Superior temporal gyrus (tissue), 1 donor: ENCODE measurements around the gene LTBP1.

Experiments used
- DNase-seq: peaks from one replicate; pipeline ENCODE4 v3.0.0-alpha.2; 2016; ENCODE audit errors: extremely low spot score

The LTBP1 gene

DNA sequence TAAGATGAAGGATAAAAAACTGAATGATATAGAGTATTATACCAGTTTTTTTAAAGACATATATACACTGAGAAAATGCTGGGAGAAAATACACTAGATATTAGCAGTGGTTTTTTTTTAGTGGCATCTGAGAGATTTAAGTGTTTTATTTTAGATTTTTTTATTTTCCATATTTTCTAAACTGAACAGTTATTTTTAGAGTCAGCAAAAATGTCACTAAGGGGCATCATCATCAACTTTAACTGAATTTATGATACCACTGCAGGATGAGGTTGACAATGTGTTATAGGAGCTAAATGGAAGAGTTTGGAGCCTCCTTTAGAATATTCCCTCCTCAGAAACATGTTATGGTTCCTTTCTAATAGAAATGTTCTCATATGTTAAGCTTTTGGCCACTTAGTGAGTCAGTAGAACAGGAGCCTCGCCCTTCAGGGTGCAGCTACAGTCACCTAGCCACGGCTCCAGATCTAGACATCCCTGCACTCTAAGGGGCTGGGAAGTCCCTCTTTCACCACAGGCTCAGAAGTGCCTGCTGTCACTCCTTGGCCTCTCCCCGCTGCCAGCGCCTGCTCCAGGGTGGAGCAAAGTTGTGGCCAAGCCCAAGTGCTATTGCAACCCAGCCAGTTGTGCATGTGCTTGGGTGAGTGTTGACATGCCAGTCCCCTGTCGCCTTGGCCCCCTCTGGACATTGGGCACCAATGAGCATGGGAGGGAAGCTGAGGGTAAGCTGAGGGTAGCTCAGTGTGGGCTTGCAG is 319.0 kb downstream of the LTBP1 start:
- no peak for DNase-seq

DNA sequence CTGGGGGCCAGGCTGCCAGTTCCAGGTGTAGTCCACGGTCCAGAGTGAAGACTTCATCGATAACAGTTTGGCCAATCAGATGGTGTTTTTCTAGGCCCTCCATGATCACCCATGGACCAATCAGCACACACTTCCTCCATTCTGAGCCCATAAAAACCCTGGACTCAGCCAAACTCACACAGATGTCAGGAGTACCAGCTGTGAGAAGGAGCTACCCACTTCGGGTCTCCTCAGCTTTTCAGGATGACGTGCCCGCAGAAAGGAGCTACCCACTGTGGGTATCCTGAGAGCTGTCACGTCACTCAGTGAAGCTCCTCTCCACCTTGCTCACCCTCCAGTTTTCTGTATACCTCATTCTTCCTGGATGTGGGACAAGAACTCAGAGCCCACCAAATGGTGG is 319.7 kb downstream of the LTBP1 start:
- DNase-seq, result no peak

GRCh38 chr2:33267043-33267442 is 320.3 kb downstream of the LTBP1 start:
- no peak for DNase-seq

- DNase-seq, result no peak
Observed at GRCh38 chr2:33267756-33268155, 321.0 kb downstream of the LTBP1 start.

GRCh38 chr2:33268246-33268831 is 321.6 kb downstream of the LTBP1 start:
- DNase-seq, result no peak

GRCh38 chr2:33272001-33272400 is 325.2 kb downstream of the LTBP1 start:
- no peak for DNase-seq

DNA sequence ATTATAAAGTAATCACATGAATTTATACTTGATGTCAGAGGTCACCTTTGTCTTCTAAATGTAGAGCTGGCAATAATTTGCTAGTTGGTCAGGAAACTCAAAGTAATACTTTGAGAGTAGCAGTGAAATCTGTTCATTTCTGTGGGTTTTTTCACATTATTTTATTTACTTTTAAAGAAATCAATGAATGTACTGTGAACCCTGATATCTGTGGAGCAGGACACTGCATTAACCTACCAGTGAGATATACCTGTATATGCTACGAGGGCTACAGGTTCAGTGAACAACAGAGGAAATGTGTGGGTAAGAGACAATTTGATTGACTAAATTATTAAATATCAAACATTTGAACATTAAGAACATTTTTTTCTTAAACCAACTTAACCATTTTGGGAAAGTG is 326.7 kb downstream of the LTBP1 start:
- no peak for DNase-seq

DNA sequence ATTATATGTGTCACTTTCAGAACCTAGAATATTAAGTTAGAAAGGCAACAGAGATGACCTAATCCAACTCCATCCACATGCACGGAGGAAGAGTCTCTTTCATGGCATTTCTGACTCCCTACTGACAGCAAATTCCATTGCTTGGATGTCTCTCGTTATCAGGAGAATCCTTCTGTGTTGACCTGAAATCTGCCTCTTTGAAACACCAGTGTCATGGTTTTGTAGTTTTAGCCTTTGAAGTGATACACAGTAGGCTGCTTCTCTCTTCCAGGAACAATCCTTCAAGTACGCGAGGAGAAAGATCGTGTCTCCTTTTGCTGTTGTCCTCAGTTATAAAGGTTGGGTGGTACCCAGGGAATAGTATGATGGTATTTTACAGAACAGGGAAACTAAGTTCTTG is 327.8 kb downstream of the LTBP1 start:
- DNase-seq, result no peak

DNA sequence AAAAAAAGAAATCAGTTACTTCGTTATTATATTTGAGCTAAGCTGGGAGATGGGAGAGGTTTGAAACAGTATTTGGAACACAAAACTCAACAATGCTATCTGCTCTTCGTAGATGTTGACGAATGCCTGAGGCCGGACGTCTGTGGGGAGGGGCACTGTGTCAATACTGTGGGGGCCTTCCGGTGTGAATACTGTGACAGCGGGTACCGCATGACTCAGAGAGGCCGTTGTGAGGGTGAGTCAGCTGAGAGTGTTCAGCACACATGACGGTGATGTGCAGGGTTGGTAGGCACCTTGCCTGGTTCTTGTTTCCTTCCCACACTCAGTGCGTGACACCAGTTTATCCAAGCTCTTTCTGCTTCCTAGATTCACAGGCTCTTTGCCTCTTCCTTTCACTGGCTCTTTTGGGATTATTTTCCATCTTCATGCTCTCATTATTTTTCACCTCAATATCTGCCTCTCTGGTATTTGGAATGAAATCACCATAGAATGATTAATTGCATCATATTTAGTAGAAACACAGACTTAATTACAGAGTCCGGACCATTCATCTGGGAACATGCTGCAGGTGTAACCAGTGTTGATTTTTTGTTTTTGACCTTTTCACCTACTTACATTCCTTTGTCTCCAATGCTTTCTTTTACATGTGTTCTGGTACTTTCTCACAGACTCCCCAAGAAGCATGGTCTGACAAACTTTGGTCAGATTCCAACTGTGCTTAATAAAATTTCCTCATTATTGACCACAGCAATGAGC is 329.1 kb downstream of the LTBP1 start:
- DNase-seq, result no peak

DNA sequence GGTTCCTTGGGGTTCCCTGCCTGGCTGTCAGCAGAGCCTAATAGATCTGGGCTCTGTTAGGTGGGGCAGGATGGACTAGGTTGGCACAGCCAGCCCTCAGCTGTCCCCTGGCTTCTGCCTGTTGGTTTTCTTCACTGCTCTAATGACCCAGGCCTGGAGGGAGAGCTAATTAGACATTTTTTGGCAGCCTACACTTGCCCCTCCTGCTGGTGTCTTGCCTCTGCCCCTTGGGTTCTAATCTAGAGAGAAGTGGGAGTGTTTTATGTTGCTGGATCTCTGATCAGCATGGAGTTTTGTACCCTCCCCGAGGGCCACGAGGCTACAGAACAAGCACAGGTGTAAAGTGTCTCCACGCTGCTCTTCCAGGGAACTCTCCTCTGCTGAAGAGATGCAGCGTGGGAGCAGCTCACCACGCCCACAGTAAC is 330.3 kb downstream of the LTBP1 start:
- DNase-seq, result no peak

DNA sequence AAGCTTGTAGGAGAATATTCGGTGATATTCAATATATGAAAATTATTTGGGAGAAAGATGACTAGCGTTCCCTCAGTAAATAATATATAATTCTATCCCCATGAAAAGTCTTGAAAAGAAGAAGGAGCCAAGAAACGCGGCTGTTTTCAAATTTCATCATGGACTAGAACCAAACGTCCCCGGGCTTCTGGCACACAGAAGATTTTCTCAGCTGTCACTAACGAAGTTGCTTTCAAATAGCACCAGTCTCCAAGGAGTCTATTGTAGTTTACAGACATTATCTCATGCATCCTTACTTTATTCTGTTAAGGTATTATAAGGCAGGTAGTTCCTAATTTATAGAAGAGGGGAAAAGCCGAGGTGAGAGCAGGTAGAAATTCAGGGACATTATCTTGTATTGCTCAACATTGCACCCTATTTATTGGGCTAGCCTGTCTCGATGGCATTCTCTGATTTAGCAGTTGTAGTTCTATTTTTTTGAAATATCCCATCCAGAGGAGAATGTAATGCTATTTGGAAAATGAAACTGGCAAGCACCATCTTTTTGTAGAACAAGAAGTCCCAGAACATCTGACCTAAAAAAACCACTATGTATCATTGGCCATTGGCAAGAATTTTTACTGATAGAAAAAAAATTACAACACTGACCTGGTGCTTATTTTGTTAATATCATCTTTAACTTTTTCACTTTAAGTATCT is 331.6 kb downstream of the LTBP1 start:
- no peak for DNase-seq

GRCh38 chr2:33284287-33284686 is 337.5 kb downstream of the LTBP1 start:
- no peak for DNase-seq

DNA sequence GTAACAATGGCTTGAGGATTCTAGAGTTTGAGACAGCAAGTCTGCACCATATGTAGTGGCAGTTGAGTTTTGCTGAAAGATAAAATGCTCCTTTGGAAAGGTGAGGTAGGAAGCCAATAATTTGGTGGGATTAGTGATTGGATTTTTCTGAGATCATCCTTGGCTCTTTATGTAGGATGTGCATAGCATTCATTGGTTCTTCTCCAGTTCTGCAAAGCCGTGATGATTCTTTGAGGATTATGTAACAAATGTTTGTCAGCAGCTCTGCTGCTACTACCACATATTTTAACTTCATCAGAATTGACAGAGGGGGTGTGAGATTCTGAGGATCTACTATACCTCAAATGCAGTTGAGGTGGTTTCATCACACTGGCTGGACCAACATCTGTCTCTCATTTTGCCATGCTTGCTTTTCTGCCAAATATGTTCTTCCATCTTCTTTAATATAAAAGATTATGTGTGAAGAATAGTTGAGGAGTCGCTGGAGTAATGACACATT is 340.8 kb downstream of the LTBP1 start:
- no peak for DNase-seq

DNA sequence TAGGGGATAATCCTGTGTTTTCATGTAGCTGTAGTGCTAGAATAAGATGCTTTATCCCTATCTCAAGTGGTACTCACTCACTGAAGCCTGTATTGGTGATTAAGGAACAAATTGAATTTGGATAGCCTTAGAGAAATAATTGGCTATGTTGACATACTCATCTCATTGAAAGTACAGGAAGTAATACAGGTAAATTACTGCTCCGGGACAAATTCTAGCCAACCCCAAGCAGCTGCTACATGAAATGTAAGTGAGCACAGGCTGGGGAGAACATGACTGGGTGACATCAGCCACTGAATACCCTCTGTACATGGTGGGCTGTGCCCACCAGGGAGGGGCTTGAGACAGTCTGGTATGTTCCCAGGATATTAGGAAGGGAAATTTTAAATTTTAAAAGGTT is 341.3 kb downstream of the LTBP1 start:
- DNase-seq, result no peak

- no peak for DNase-seq
Observed at GRCh38 chr2:33289961-33290360, 343.2 kb downstream of the LTBP1 start.

DNA sequence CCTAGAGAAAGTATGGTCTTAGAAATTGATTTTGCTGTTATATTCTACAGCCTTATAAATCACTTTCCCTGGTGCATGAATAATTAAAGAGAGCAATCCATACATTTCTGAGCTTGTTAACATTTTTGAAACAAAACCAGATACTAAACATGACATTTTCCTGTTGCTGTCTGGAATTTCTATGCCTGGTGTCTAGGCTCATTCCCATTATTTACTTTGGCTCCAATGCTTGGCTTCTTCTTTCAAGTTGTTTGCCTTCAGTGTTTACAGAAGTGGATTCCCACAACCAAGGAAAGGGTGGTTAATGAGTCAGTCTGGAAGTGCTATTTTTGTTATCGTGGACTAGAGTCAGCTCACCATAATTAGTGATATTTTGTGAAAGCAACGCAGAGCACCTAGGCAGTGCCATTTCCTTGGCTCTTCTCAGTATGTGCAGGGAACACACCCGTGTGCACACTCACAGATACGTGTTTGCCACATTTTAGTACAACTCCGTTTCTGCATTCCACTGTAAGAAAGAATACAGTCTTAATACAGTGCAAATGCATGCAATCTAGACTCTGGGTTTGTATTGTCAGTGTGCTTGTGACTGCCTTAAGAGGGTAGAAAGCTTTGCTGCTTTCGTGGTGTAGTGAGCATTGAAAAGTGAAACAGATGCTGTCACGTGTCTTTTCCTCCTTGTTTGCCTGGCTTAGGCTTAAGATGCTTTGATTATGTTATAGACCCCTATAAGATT is 344.7 kb downstream of the LTBP1 start:
- DNase-seq, result no peak

DNA sequence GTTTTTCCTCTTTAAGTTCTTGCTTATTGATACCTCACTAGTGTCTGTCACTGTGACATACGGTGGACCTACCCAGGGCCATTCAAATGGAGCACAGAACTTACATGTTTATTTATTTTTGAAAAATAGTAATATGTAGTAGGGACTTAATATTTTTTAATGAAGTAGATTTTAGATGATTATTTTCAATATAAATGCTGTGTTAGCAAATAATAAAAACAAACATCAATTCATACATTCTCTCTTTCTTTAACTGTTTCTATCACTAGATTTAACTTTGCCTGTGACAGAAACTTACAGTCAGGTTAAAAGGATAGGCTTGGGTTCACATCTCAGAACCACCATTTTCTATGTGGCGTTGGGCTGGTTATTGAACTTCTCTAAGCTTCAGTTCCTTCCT is 345.3 kb downstream of the LTBP1 start:
- DNase-seq, result no peak

GRCh38 chr2:33292981-33293595 is 346.3 kb downstream of the LTBP1 start:
- no peak for DNase-seq

- no peak for DNase-seq
Observed at GRCh38 chr2:33298233-33298632, 351.5 kb downstream of the LTBP1 start.

GRCh38 chr2:33301355-33301754 is 354.6 kb downstream of the LTBP1 start:
- no peak for DNase-seq

DNA sequence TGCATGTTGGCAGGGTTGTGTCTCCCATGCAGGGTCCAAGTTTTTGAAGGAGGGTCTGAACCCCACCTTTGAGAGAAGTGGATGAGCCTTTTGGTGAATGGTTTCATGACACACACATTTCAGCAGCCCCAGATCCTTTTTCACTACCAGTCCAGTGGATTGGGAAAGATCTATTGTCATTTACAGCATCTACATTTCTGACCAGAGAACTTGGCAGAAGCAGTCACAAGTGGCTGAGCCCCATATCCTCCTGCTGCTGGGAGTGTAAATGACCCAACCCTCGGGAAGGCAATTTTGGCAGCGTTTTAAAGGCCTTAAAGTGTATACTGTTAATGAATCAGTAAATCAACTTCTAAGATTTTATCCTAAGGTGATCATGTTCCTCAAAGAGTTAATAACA is 355.6 kb downstream of the LTBP1 start:
- DNase-seq, result no peak
